Osteoblast (primary cell): Measurements from ENCODE around the gene PRMT7. TPM values are rescaled to one million over a fixed set of nuclear protein-coding genes. Genes with fewer than 3 reads are reported as not detected.

ENCODE experiments used
- DNase-seq: peaks from one replicate; pipeline ENCODE4 v3.0.0; 2011; ENCODE audit warnings: low spot score, mixed read lengths; ENCODE audit not compliant: insufficient read length; ENCODE audit errors: missing footprints
- H2AFZ ChIP-seq: 2 replicates; pipeline ENCODE4 v1.6.0; 2011; ENCODE audit warnings: mild to moderate bottlenecking, low read length
- H3K27ac ChIP-seq: 2 replicates; pipeline ENCODE4 v1.5.1; 2011; ENCODE audit warnings: mild to moderate bottlenecking, low read depth, low read length, moderate library complexity
- H3K27me3 ChIP-seq: 2 replicates; pipeline ENCODE4 v1.6.0; 2012; ENCODE audit warnings: mild to moderate bottlenecking, control low read depth, inconsistent platforms, low read length, moderate library complexity; ENCODE audit not compliant: insufficient read depth
- H3K36me3 ChIP-seq: 2 replicates; pipeline ENCODE4 v1.5.1; 2011; ENCODE audit warnings: mild to moderate bottlenecking, low read length, control low read depth, moderate library complexity; ENCODE audit not compliant: insufficient read depth
- H3K4me1 ChIP-seq: 2 replicates; pipeline ENCODE4 v1.5.1; 2011; ENCODE audit warnings: mild to moderate bottlenecking, low read length, control low read depth, moderate library complexity; ENCODE audit not compliant: insufficient read depth
- H3K4me2 ChIP-seq: 2 replicates; pipeline ENCODE4 v1.6.0; 2011; ENCODE audit warnings: mild to moderate bottlenecking, low read length; ENCODE audit not compliant: insufficient read depth
- H3K4me3 ChIP-seq: fragments of 200-600 bp; sonication (generic); 3 replicates; pipeline ENCODE4 v1.5.1; 2012; ENCODE audit warnings: mild to moderate bottlenecking, low read length, inconsistent platforms; ENCODE audit not compliant: insufficient read depth
- H3K79me2 ChIP-seq: 2 replicates; pipeline ENCODE4 v1.6.0; 2012; ENCODE audit warnings: mild to moderate bottlenecking, low read length, control low read depth, inconsistent platforms; ENCODE audit not compliant: insufficient read depth
- H3K9me3 ChIP-seq: 2 replicates; pipeline ENCODE4 v1.5.1; 2011; ENCODE audit warnings: low read depth, low read length, control low read depth
- H4K20me1 ChIP-seq: 2 replicates; pipeline ENCODE4 v1.6.0; 2012; ENCODE audit warnings: mild to moderate bottlenecking, low read length, control low read depth; ENCODE audit not compliant: insufficient read depth
- CTCF ChIP-seq: IDR thresholded peaks from 2 replicates; pipeline ENCODE4 v1.5.1; 2011; ENCODE audit warnings: mild to moderate bottlenecking, low read depth, low read length, moderate library complexity; ENCODE audit errors: extremely low read depth
- total RNA-seq: library from RNA; depleted of rRNA; stranded (reverse); fragments of >200 nt; gene quantifications from 2 replicates; pipeline ENCODE4 v1.2.3, GENCODE V29; 2012

Gene PRMT7
- total RNA-seq, 1 donor: 36.9 TPM

GRCh38 chr16:68359398-68360191 is 48.8 kb downstream of the PRMT7 start:
- H3K79me2 ChIP-seq: no peaks in the 10 kb centered on the region
- no peaks in the 10 kb centered on the region for H4K20me1 ChIP-seq
- no peak overlapping the region for H3K4me3 ChIP-seq
- no peak overlapping the region for H3K27ac ChIP-seq
- H3K4me1 ChIP-seq: peaks cover 6% of the 10 kb centered on the region
- peak; percentile 52 for DNase-seq
- H3K36me3 ChIP-seq: peaks cover 21% of the 10 kb centered on the region
- H3K9me3 ChIP-seq: no peaks in the 10 kb centered on the region
- no peaks in the 10 kb centered on the region for H3K27me3 ChIP-seq
- H3K4me2 ChIP-seq: no peak overlapping the region
- TF ChIP-seq CTCF: no peak
- H2AFZ ChIP-seq: no peak overlapping the region

- TF ChIP-seq CTCF: no peak
- Histone ChIP-seq H3K9me3 (no peaks in the 10 kb centered on the region), H3K4me3 (no peak overlapping the region), H4K20me1 (no peaks in the 10 kb centered on the region), H3K36me3 (peaks cover 13% of the 10 kb centered on the region), H3K4me1 (peaks cover 9% of the 10 kb centered on the region), H3K27ac (no peak overlapping the region), H3K4me2 (no peak overlapping the region), H3K79me2 (no peaks in the 10 kb centered on the region), H2AFZ (no peak overlapping the region), H3K27me3 (no peaks in the 10 kb centered on the region)
- peak; percentile 47 for DNase-seq
Observed at GRCh38 chr16:68360547-68360946, 49.7 kb downstream of the PRMT7 start.

DNA sequence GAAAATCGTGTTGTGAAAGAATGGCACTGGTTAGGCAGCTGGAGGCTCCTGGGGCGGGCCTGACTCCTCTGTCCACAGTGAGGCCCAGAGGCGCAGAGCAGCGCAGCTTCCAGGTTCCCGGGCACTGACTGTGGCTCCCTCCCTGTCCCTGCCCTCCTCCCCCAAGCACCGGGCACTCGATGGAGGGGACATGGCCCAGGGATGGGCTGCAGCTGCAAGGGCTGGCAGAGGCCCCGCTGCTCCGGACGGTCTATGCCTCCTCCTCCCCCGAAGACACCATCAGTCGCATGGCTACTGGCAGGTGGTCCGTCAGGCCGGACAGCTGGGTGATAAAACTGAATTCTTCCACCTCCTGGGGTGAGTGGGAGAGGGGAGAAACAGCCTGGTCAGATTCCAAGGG is 50.1 kb downstream of the PRMT7 start:
- H3K27ac ChIP-seq: no peak overlapping the region
- no peak for TF ChIP-seq CTCF
- H4K20me1 ChIP-seq: no peaks in the 10 kb centered on the region
- no peak overlapping the region for H3K4me2 ChIP-seq
- H3K4me1 ChIP-seq: peaks cover 11% of the 10 kb centered on the region
- H2AFZ ChIP-seq: no peak overlapping the region
- no peaks in the 10 kb centered on the region for H3K27me3 ChIP-seq
- H3K9me3 ChIP-seq: no peaks in the 10 kb centered on the region
- no peak for DNase-seq
- H3K79me2 ChIP-seq: no peaks in the 10 kb centered on the region
- H3K36me3 ChIP-seq: peaks cover 9% of the 10 kb centered on the region
- H3K4me3 ChIP-seq: no peak overlapping the region

GRCh38 chr16:68361485-68361884 is 50.7 kb downstream of the PRMT7 start:
- Histone ChIP-seq H3K79me2 (no peaks in the 10 kb centered on the region), H3K4me2 (no peak overlapping the region), H3K4me3 (no peak overlapping the region), H2AFZ (no peak overlapping the region), H3K36me3 (peaks cover 7% of the 10 kb centered on the region), H4K20me1 (no peaks in the 10 kb centered on the region), H3K9me3 (no peaks in the 10 kb centered on the region), H3K4me1 (peaks cover 11% of the 10 kb centered on the region), H3K27ac (no peak overlapping the region), H3K27me3 (no peaks in the 10 kb centered on the region)
- peak; percentile 77 for DNase-seq
- TF ChIP-seq CTCF: no peak
